Myometrial cell (primary cell): ENCODE measurements around the gene IMPG1. TPM values are rescaled to one million over a fixed set of nuclear protein-coding genes. Genes with fewer than 3 reads are reported as not detected.

Source experiments
- total RNA-seq: library from RNA; depleted of rRNA; stranded (reverse); fragments of >200 nt; gene quantifications from 2 replicates; pipeline ENCODE4 v1.2.3, GENCODE V29; 2015

IMPG1 gene
- total RNA-seq: not detected in 2 replicates

GRCh38 chr6:76072562-76072961 is at the start of gene IMPG1:
IMPG1 (minus strand) TSS chr6:76072662; CDS start chr6:76072488, 174 bp downstream.

